GM21737 (cell line): ENCODE results near the gene ASTN1.

Experiments
- ATAC-seq: cut with Tn5 transposase; IDR thresholded peaks from one replicate; pipeline ENCODE4 v1.9.1; 2021; ENCODE audit warnings: mild to moderate bottlenecking, moderate library complexity; ENCODE audit not compliant: unreplicated experiment

The ASTN1 gene

DNA sequence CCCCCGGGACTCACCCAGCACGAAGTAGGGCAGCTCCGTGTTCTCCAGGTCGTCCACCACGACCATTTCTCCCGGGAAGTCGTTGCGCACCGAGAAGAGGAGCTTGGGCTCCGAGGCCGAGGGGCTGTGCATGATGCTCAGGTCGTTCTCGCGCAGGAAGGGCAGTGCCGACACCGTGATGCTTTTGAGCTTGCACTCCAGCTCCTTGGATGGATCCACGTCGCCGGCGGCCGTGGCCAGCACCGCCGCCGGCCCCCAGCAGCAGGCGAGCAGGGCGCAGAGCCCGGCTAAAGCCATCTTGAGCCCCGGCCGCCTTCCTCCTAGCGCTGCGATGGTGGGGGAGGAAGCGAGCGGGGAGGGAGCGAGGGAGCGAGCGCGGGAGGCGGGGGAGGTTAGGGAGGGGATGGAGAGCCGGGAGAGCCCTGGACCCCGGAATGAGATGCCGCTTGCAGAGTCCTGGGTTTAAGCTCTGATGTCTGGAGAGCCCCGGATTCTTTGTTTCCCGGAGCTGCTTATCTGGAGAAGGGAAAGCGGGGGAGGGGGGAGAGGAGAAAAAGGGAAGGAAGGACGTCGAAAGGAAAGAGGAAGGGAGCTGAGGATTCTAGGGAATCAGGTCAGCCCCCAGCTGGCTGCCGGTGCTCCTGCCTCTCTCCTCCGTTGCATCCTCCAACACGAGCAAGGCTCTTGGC, at the start of gene ASTN1:
Gene ASTN1 (minus strand): TSS at position 333 of the 689 bp plus-strand sequence. CDS start 36 bp downstream, at position 297.
- no peak for ATAC-seq

DNA sequence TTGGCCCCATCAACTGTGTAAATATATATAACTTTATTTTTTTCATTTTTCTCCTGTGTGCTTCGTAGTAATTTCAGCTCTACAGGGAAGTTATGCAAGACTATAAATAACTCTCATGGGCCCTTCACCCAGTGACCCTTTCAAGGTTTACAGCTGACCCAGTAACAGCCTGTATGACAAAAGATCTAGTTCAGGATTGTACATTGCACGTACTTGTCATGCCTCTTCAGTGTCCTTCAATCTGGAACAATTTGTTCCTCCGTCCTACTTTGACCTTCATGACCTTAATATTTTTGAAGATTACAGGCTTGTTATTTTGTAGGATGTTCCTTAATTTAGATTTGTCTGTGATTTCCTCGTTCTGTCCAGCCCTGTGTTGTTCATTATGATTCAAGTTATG, 46.7 kb upstream of the ASTN1 start:
- no peak for ATAC-seq

DNA sequence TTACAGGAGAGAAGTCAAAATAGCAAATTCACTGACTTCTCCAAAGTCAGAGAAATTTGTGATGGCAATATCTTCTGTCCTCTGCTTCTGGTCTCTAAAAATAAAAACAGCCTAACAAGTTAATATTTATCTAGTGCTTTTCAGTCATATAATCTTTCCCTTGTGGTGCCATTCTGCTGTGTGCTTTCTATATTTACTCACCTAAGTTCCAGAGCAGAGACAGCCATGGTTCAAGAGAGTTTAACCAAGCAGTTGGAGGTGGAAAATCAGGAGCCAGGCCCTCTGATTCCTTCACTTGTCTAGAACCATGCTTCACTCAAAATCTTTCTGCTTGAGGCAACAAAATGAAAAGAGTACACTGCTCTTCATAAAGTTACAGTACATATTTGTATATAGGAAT, 45.6 kb upstream of the ASTN1 start:
- no peak for ATAC-seq

DNA sequence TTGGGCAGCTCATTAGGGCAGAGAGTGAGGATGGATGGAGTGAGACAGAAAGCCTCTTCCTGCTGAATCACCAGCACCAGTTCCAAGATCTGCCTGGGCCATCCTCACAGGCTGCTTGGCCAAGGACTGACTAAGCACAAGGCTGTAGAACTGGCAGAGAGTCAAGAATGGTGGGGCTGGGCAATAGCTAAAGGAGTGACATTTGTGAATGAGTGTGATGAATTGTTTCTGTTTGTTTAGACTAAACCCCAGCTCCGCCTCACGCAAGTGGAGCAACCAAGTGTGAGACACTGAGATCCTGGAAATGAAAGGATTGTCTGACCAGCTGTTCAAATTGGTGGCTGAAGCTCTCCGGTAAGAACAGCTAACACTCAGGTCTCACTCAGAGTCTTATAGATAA, 44.8 kb upstream of the ASTN1 start:
- no peak for ATAC-seq

DNA sequence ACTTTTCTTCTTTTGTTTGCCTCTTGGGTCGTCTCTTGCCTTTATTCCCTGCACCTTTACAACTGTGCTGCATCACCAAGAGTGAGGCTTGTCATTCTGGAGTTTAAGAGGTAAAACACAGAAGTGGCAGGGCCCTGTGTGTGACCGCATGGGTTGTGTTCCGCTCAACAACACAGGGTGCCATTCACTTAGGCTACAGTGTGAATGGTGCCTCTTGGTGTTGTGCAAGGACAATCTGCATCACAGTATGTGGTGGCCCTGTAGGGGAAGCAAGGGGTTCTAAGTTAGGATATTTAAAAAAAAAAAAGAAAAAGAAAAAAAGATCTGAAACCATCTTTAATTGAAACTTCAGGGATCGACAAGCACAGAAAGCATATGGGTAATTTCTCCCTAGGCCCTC, 44.4 kb upstream of the ASTN1 start:
- no peak for ATAC-seq

- no peak for ATAC-seq
These were observed 42.4 kb upstream of the ASTN1 start for GRCh38 chr1:177206831-177207355.

GRCh38 chr1:177200290-177200689, 35.8 kb upstream of the ASTN1 start:
- ATAC-seq, result no peak

GRCh38 chr1:177198243-177198642, 33.7 kb upstream of the ASTN1 start:
- no peak for ATAC-seq

- ATAC-seq, result no peak
These were observed 25.9 kb upstream of the ASTN1 start for GRCh38 chr1:177190308-177190970.

GRCh38 chr1:177186639-177187038, 22.1 kb upstream of the ASTN1 start:
- ATAC-seq, result no peak

- no peak for ATAC-seq
These were observed 20.7 kb upstream of the ASTN1 start for GRCh38 chr1:177185209-177185608.

GRCh38 chr1:177183836-177184235, 19.3 kb upstream of the ASTN1 start:
- ATAC-seq, result no peak

DNA sequence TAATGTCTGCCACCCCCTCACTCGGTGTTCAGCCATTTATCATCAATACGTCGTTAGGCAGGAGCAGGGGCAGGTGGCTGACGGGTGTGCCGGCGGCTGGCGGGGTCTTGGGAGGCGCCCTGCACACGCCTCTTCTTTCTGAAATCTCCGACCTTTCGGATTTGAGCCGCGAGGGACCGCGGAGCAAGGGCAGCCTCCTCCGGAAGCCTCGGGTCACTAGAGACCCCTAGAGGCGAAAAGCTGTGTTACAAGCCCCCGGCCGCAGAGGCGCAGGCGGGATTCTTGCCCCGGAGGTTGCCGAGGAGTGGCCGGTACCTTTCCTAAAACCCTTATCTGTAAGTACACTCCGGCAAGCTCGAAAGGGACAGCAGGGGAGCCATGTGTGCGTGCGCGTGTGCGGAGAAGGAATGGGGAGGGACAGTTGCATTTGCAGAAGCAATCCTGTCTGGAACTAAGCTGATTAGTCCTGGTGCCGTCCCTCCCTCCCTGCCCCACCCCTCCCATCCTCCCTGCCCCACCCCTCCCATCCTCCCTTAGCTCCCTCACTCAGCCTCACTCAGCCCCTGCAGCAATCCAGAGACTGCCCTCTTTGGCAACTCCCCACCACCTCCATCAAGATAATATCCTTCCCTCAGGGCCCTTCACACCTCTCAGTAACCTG, 17.2 kb upstream of the ASTN1 start:
- ATAC-seq, result peak; percentile 94

DNA sequence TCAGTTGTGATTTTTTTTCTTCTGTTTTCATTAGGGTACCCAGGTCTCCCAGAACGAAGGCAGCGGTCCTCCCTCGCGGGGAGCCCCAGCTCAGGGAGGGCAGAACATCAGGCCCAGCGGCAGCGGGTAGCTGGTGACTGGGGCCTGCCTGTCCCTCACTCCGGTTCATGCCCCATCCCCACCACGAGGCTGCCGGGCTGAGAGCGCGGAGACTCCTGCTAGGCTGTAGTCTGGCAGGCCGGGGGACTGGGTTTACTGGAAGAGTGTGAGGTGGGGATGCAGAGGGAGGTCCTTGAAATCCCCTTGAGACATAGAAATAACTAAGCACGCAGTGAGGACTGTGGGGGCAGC, 16.7 kb upstream of the ASTN1 start:
- ATAC-seq, result no peak

DNA sequence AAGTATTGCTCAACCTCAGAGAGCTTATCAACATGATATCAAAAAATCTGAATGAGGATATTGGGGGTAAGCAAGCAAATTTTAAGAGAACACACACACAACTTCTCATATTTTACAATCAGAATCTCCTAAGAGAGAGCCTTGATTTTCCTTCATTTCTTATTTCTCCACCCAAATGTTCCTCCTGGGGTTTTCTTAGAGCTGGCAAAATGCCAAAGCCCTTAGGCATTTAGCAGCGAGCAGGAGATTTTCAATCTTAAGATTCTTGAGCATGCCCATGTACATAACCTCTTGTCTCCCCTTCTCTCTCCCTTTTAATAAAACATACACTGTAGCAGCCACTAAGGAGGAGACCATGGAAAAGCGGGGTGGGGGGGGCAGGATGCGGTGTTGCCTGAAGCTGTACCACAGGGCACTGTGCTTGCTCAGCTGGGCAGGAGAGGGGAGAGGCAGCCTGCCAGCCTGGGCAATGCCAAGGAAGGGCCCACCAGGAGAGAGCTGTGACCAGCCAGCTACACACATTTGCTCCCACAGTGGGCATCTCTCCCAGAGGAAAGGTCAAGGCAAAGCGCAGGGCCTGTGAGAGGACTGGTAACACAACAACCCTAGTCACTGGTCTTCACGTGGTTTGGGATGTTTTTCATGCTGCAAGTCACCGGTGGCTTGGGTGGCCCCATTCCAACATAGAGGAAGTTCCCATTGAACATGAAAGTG, 10.6 kb upstream of the ASTN1 start:
- ATAC-seq, result no peak

DNA sequence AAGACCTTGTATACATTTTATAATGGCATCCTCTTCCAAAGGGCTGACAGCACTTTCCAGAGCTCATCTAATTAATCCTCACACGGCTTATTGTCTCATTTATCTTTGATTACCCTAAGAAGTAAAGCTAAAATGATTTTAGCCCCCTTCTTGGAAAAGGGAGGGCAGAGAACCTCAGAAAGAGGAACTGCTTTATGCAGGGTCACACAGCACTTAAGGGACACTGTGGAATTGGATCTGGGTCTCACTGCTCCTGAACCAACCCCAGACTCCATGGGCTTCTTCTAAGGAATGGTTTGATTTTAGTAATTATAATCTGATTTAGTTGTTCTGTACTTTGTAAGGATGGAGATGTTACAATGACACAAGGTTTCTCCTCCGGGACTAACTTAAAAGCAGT, 9.5 kb upstream of the ASTN1 start:
- no peak for ATAC-seq

- ATAC-seq, result no peak
These were observed 8.4 kb upstream of the ASTN1 start for GRCh38 chr1:177172866-177173265.

DNA sequence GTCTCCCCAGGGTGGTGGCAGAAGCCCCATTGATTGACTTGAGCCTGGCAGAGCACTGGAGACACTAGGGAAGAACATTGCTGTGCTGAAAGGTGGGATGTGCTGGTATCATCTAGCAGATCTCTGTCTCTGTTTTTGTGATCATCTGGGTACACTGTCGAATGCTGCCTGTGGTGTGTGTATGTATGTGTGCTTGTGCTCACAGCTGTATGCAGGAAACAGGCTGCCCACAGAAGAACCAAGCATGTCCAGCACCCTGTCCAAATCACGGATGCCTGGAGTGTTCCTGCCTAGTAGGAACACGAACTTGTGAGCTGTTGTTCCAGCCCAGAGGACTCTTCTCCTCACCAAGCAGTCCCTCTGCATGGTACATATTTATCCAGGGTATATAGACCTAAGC, 7.8 kb upstream of the ASTN1 start:
- no peak for ATAC-seq

GRCh38 chr1:177171536-177172123, 7.1 kb upstream of the ASTN1 start:
- ATAC-seq, result no peak

- ATAC-seq, result no peak
These were observed 6.4 kb upstream of the ASTN1 start, which contains the start of gene BRINP2 for GRCh38 chr1:177170756-177171535. Gene BRINP2, plus strand, starts transcription at chr1:177170958. Its CDS starts 58,919 bp downstream, at chr1:177229877.
